ENCODE data around the gene GPR62. TPM values are rescaled to one million over a fixed set of nuclear protein-coding genes. Genes with fewer than 3 reads are reported as not detected.

The GPR62 gene
- total RNA-seq, 1 experiment from 2014 or later: not detected

DNA sequence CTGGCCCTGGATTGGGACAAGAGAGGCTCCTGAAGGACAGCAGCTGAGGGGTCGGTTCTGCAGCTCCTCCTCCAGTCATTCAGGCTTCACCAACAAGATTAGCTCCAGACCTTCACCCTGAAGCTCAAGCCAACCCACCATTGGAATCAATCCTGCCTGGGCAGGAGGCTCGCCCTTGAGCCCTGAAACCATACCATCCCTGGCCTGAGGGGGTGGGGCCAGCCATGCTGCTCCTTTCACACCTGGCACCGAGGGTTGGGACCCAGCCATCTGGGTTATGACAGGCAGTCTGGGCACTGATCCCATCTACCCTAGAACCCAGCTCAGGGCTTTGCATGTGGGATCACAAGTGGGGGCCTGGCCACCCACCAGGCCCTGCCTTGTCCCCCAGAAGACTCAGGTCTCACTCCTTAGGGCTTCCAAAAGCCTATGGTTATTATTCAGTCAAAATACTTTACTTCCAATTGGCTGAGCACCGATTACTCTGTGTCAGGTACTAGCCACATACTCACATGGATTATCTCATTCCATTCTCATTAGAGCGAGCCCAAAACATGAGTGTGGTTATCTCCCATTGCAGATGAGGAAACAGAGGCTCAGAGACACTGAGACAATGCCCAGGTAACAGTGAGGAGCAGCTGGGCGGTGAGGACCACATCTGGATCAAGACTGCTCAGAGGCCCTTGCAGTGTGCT lies 15.6 kb downstream of the GPR62 start:
- Histone ChIP-seq H3K27me3 (ENCODE audit: control insufficient read depth, insufficient read depth, low read length) (no peaks in the 10 kb centered on the region), H3K4me1 (ENCODE audit: control insufficient read depth, insufficient read depth, low read length) (peaks cover 24% of the 10 kb centered on the region), H3K9me3 (ENCODE audit: control insufficient read depth, insufficient read depth, low read depth, low read length) (no peaks in the 10 kb centered on the region), H3K27ac (ENCODE audit: low read length) (no peak overlapping the region), H3K36me3 (ENCODE audit: control insufficient read depth, insufficient read depth, low read length) (no peaks in the 10 kb centered on the region; the same call in 1 of the 2 replicates), H3K4me3 (ENCODE audit: low read depth in 2 of 2, low read length in 2 of 2) (no peak overlapping the region)
- intact Hi-C loops (cut with micrococcal nuclease; ENCODE audit: unreplicated experiment) (no loop called here), in situ Hi-C loops (cut with HindIII; ENCODE audit: low pct_unique_long_range_greater_than_20kb, low sequenced_read_pairs) (no loop called here)
- DNase-seq (ENCODE audit: low read depth, low spot score) (no peak), ATAC-seq (no peak)
- TF ChIP-seq POLR2AphosphoS5 (IDR thresholded peaks at IDR 0.05; ENCODE audit: low read depth, low read length) (no peak), SIN3A (IDR thresholded peaks at IDR 0.05; ENCODE audit: borderline replicate concordance, insufficient read depth, low read depth, low read length) (no peak), TCF7L2 (IDR thresholded peaks at IDR 0.05; ENCODE audit: low read depth, low read length) (no peak), CTCF (IDR thresholded peaks at IDR 0.05) (no peak), REST (IDR thresholded peaks at IDR 0.05; ENCODE audit: insufficient read depth in 1 of 2, low read depth in 2 of 2, low read length in 1 of 2) (no peak)
- no TSS peak for BruUV-seq (replicated peaks)
- CTCF ChIA-PET: no interaction called here
- POLR2A ChIA-PET: interaction anchor here (0.6 kb wide), 1 partner anchor 145 kb away, joined by 3 read pairs; no protein-coding TSS in a partner anchor

GRCh38 chr3:51971350-51971749 lies 16.2 kb downstream of the GPR62 start:
- DNase-seq (ENCODE audit: low read depth, low spot score) (no peak), ATAC-seq (no peak)
- Histone ChIP-seq H3K27me3 (ENCODE audit: control insufficient read depth, insufficient read depth, low read length) (no peaks in the 10 kb centered on the region), H3K4me1 (ENCODE audit: control insufficient read depth, insufficient read depth, low read length) (peaks cover 24% of the 10 kb centered on the region), H3K27ac (ENCODE audit: low read length) (no peak overlapping the region), H3K36me3 (ENCODE audit: control insufficient read depth, insufficient read depth, low read length) (no peaks in the 10 kb centered on the region; the same call in 1 of the 2 replicates), H3K9me3 (ENCODE audit: control insufficient read depth, insufficient read depth, low read depth, low read length) (no peaks in the 10 kb centered on the region), H3K4me3 (ENCODE audit: low read depth in 2 of 2, low read length in 2 of 2) (no peak overlapping the region)
- no TSS peak for BruUV-seq (replicated peaks)
- CTCF ChIA-PET: no interaction called here
- in situ Hi-C loops (cut with HindIII; ENCODE audit: low pct_unique_long_range_greater_than_20kb, low sequenced_read_pairs): no loop called here
- POLR2A ChIA-PET: no interaction called here
- intact Hi-C loops (cut with micrococcal nuclease; ENCODE audit: unreplicated experiment): no loop called here
- TF ChIP-seq TCF7L2 (IDR thresholded peaks at IDR 0.05; ENCODE audit: low read depth, low read length): no peak
- TF ChIP-seq REST (IDR thresholded peaks at IDR 0.05; ENCODE audit: insufficient read depth in 1 of 2, low read depth in 2 of 2, low read length in 1 of 2): no peak
- no peak for TF ChIP-seq CTCF (IDR thresholded peaks at IDR 0.05)
- no peak for TF ChIP-seq POLR2AphosphoS5 (IDR thresholded peaks at IDR 0.05; ENCODE audit: low read depth, low read length)
- TF ChIP-seq SIN3A (IDR thresholded peaks at IDR 0.05; ENCODE audit: borderline replicate concordance, insufficient read depth, low read depth, low read length): no peak

Data from Panc1 (cell line).